Smooth muscle cell (in vitro differentiated cells): ENCODE data around the gene TRAF3IP1. TPM values are rescaled to one million over a fixed set of nuclear protein-coding genes. Genes with fewer than 3 reads are reported as not detected.

Source experiments
- DNase-seq: peaks from one replicate; lab custom pipeline; 2025; ENCODE audit not compliant: unreplicated experiment; lab: John Stamatoyannopoulos, UW
- H2AFZ ChIP-seq: fragments of 200-600 bp; sonication (generic); 2 replicates; pipeline ENCODE4 v1.6.0; 2016; ENCODE audit warnings: antibody characterized with exemption, low read depth, mild to moderate bottlenecking
- H3F3A ChIP-seq: fragments of 200-600 bp; sonication (generic); 2 replicates; pipeline ENCODE4 v1.6.0; 2017; ENCODE audit warnings: antibody characterized with exemption, low read depth
- H3K27ac ChIP-seq: fragments of 200-600 bp; sonication (generic); 2 replicates; pipeline ENCODE4 v1.5.1; 2016; ENCODE audit warnings: low read depth, mild to moderate bottlenecking
- H3K27me3 ChIP-seq: fragments of 200-600 bp; sonication (generic); 2 replicates; pipeline ENCODE4 v1.6.1; 2016; ENCODE audit warnings: low read depth, mild to moderate bottlenecking
- H3K36me3 ChIP-seq: fragments of 200-600 bp; sonication (generic); 2 replicates; pipeline ENCODE4 v1.5.1; 2016; ENCODE audit warnings: low read depth
- H3K4me1 ChIP-seq: fragments of 200-600 bp; sonication (generic); 2 replicates; pipeline ENCODE4 v1.5.1; 2016; ENCODE audit warnings: low read depth
- H3K4me2 ChIP-seq: fragments of 200-600 bp; sonication (generic); 2 replicates; pipeline ENCODE4 v1.6.0; 2016; ENCODE audit warnings: mild to moderate bottlenecking
- H3K4me3 ChIP-seq: fragments of 200-600 bp; sonication (generic); 2 replicates; pipeline ENCODE4 v1.5.1; 2016; ENCODE audit warnings: mild to moderate bottlenecking
- H3K79me2 ChIP-seq: fragments of 200-600 bp; sonication (generic); 2 replicates; pipeline ENCODE4 v1.6.0; 2016; ENCODE audit warnings: low read depth, mild to moderate bottlenecking
- H3K9ac ChIP-seq: fragments of 200-600 bp; sonication (generic); 2 replicates; pipeline ENCODE4 v1.6.0; 2016; ENCODE audit warnings: low read depth
- H3K9me3 ChIP-seq: fragments of 200-600 bp; sonication (generic); replicated peaks from 2 replicates; pipeline ENCODE4 v1.5.1; 2016; ENCODE audit warnings: low read depth
- H4K20me1 ChIP-seq: fragments of 200-600 bp; sonication (generic); 2 replicates; pipeline ENCODE4 v1.6.0; 2016; ENCODE audit warnings: low read depth
- CTCF ChIP-seq: fragments of 200-600 bp; sonication (generic); IDR thresholded peaks from 2 replicates; pipeline ENCODE4 v1.5.1; 2017; ENCODE audit warnings: borderline replicate concordance, mild to moderate bottlenecking, antibody characterized with exemption; ENCODE audit not compliant: insufficient read depth, poor library complexity, severe bottlenecking
- WGBS: methylation state at CpG from one replicate; pipeline ENCODE4 v1.1.7; 2016; ENCODE audit warnings: low lambda C conversion rate; 5-methylcytosine and 5-hydroxymethylcytosine counted together
- polyA plus RNA-seq: library from polyadenylated mRNA; unstranded; fragments of >200 nt; fragmentation: Nextera tagmentation; extraction: Ambion mirVana; gene quantifications from 2 replicates; pipeline ENCODE4 v1.2.1, GENCODE V29; 2016
- total RNA-seq: library from RNA; depleted of rRNA; stranded (reverse); fragments of >200 nt; gene quantifications from 2 replicates; pipeline ENCODE4 v1.2.3, GENCODE V29; 2014

Gene TRAF3IP1
- total and polyA plus RNA-seq, 2 experiments from 2014 or later = 5.3 to 7.5 TPM

- no peak overlapping the region for H3K4me2 ChIP-seq
- DNase-seq = no peak
- no peaks in the 10 kb centered on the region for H3K27me3 ChIP-seq
- no peaks in the 10 kb centered on the region for H3K36me3 ChIP-seq
- H2AFZ ChIP-seq = no peak overlapping the region
- TF ChIP-seq CTCF = no peak
- H3K9ac ChIP-seq = no peak overlapping the region
- H4K20me1 ChIP-seq = peaks cover 21% of the 10 kb centered on the region
- H3K9me3 ChIP-seq = no peaks in the 10 kb centered on the region
- no peak overlapping the region for H3K4me3 ChIP-seq
- peaks cover 4% of the 10 kb centered on the region for H3K4me1 ChIP-seq
- 94% methylated on average over 9 of the region's 9 CpGs for WGBS
- no peaks in the 10 kb centered on the region for H3F3A ChIP-seq
- peaks cover 8% of the 10 kb centered on the region for H3K79me2 ChIP-seq
- no peak overlapping the region for H3K27ac ChIP-seq
These were observed 5.4 kb downstream of the TRAF3IP1 start for GRCh38 chr2:238325694-238326093.

- no peak for DNase-seq
- H3K4me2 ChIP-seq = no peak overlapping the region
- no peaks in the 10 kb centered on the region for H3K4me1 ChIP-seq
- H3K79me2 ChIP-seq = peaks cover 4% of the 10 kb centered on the region
- WGBS = 97% methylated on average over 12 of the region's 12 CpGs
- H3F3A ChIP-seq = no peaks in the 10 kb centered on the region
- no peak overlapping the region for H3K4me3 ChIP-seq
- TF ChIP-seq CTCF = no peak
- peaks cover 33% of the 10 kb centered on the region for H4K20me1 ChIP-seq
- H3K27me3 ChIP-seq = no peaks in the 10 kb centered on the region
- H3K27ac ChIP-seq = no peak overlapping the region
- no peak overlapping the region for H3K9ac ChIP-seq
- no peaks in the 10 kb centered on the region for H3K36me3 ChIP-seq
- no peak overlapping the region for H2AFZ ChIP-seq
- H3K9me3 ChIP-seq = no peaks in the 10 kb centered on the region
These were observed 6.6 kb downstream of the TRAF3IP1 start for GRCh38 chr2:238326801-238327365.

GRCh38 chr2:238327751-238328150 lies 7.4 kb downstream of the TRAF3IP1 start:
- peaks cover 40% of the 10 kb centered on the region for H4K20me1 ChIP-seq
- no peak for TF ChIP-seq CTCF
- no peak overlapping the region for H3K4me2 ChIP-seq
- H3F3A ChIP-seq = no peaks in the 10 kb centered on the region
- no peak overlapping the region for H3K9ac ChIP-seq
- no peak overlapping the region for H3K4me3 ChIP-seq
- no peak for DNase-seq
- no peaks in the 10 kb centered on the region for H3K9me3 ChIP-seq
- H3K4me1 ChIP-seq = no peaks in the 10 kb centered on the region
- WGBS = 98% methylated on average over 3 of the region's 3 CpGs
- no peak overlapping the region for H2AFZ ChIP-seq
- H3K27ac ChIP-seq = no peak overlapping the region
- no peaks in the 10 kb centered on the region for H3K79me2 ChIP-seq
- no peaks in the 10 kb centered on the region for H3K36me3 ChIP-seq
- H3K27me3 ChIP-seq = no peaks in the 10 kb centered on the region

- no peaks in the 10 kb centered on the region for H3K4me1 ChIP-seq
- H2AFZ ChIP-seq = no peak overlapping the region
- no peaks in the 10 kb centered on the region for H3K9me3 ChIP-seq
- no peaks in the 10 kb centered on the region for H3F3A ChIP-seq
- H3K27ac ChIP-seq = no peak overlapping the region
- 94% methylated on average over 9 of the region's 9 CpGs for WGBS
- no peak for TF ChIP-seq CTCF
- no peaks in the 10 kb centered on the region for H3K27me3 ChIP-seq
- H4K20me1 ChIP-seq = peaks cover 58% of the 10 kb centered on the region
- no peak for DNase-seq
- no peaks in the 10 kb centered on the region for H3K36me3 ChIP-seq
- no peaks in the 10 kb centered on the region for H3K79me2 ChIP-seq
- no peak overlapping the region for H3K4me2 ChIP-seq
- H3K9ac ChIP-seq = no peak overlapping the region
- no peak overlapping the region for H3K4me3 ChIP-seq
These were observed 10.1 kb downstream of the TRAF3IP1 start for GRCh38 chr2:238330391-238330790.
